ENCODE results near the gene RGMA.

The RGMA gene

GRCh38 chr15:93131485-93132095, 42.6 kb upstream of the RGMA start:
- Histone ChIP-seq H3K9ac (no peak overlapping the region), H3K4me1 (no peaks in the 10 kb centered on the region), H2AFZ (no peak overlapping the region), H3K4me2 (ENCODE audit: low read length) (no peak overlapping the region), H3K27me3 (ENCODE audit: control insufficient read depth, insufficient read depth, low read length) (no peaks in the 10 kb centered on the region), H3K9me3 (ENCODE audit: control insufficient read depth, low read length) (no peaks in the 10 kb centered on the region), H3K27ac (no peak overlapping the region), H3K79me2 (no peaks in the 10 kb centered on the region), H3K36me3 (ENCODE audit: control insufficient read depth, insufficient read depth, low read length) (no peaks in the 10 kb centered on the region), H3K4me3 (ENCODE audit: low read depth, low read length) (no peak overlapping the region)
- TF ChIP-seq CTCF (IDR thresholded peaks at IDR 0.05): no peak

- H3K4me3 ChIP-seq (ENCODE audit: low read depth, low read length): no peak overlapping the region
- no peaks in the 10 kb centered on the region for H3K79me2 ChIP-seq
- H3K9me3 ChIP-seq (ENCODE audit: control insufficient read depth, low read length): no peaks in the 10 kb centered on the region
- no peak overlapping the region for H3K4me2 ChIP-seq (ENCODE audit: low read length)
- no peaks in the 10 kb centered on the region for H3K36me3 ChIP-seq (ENCODE audit: control insufficient read depth, insufficient read depth, low read length)
- TF ChIP-seq CTCF (IDR thresholded peaks at IDR 0.05): no peak
- H3K4me1 ChIP-seq: no peaks in the 10 kb centered on the region
- H3K27me3 ChIP-seq (ENCODE audit: control insufficient read depth, insufficient read depth, low read length): no peaks in the 10 kb centered on the region
- no peak overlapping the region for H3K27ac ChIP-seq
- no peak overlapping the region for H3K9ac ChIP-seq
- H2AFZ ChIP-seq: no peak overlapping the region
Measured at GRCh38 chr15:93129702-93130488, 40.9 kb upstream of the RGMA start.

- no peak overlapping the region for H3K27ac ChIP-seq
- no peak overlapping the region for H3K4me2 ChIP-seq (ENCODE audit: low read length)
- no peak overlapping the region for H2AFZ ChIP-seq
- no peaks in the 10 kb centered on the region for H3K9me3 ChIP-seq (ENCODE audit: control insufficient read depth, low read length)
- no peak for TF ChIP-seq CTCF (IDR thresholded peaks at IDR 0.05)
- no peak overlapping the region for H3K9ac ChIP-seq
- no peaks in the 10 kb centered on the region for H3K36me3 ChIP-seq (ENCODE audit: control insufficient read depth, insufficient read depth, low read length)
- H3K4me1 ChIP-seq: no peaks in the 10 kb centered on the region
- no peaks in the 10 kb centered on the region for H3K79me2 ChIP-seq
- H3K4me3 ChIP-seq (ENCODE audit: low read depth, low read length): no peak overlapping the region
- H3K27me3 ChIP-seq (ENCODE audit: control insufficient read depth, insufficient read depth, low read length): no peaks in the 10 kb centered on the region
Measured at GRCh38 chr15:93127286-93127685, 38.3 kb upstream of the RGMA start.

GRCh38 chr15:93126599-93126998, 37.6 kb upstream of the RGMA start:
- Histone ChIP-seq H3K27ac (no peak overlapping the region), H3K36me3 (ENCODE audit: control insufficient read depth, insufficient read depth, low read length) (no peaks in the 10 kb centered on the region), H3K9me3 (ENCODE audit: control insufficient read depth, low read length) (no peaks in the 10 kb centered on the region), H3K4me1 (no peaks in the 10 kb centered on the region), H3K4me2 (ENCODE audit: low read length) (no peak overlapping the region), H3K4me3 (ENCODE audit: low read depth, low read length) (no peak overlapping the region), H3K79me2 (no peaks in the 10 kb centered on the region), H2AFZ (no peak overlapping the region), H3K9ac (no peak overlapping the region), H3K27me3 (ENCODE audit: control insufficient read depth, insufficient read depth, low read length) (no peaks in the 10 kb centered on the region)
- no peak for TF ChIP-seq CTCF (IDR thresholded peaks at IDR 0.05)

All from parathyroid adenoma (tissue), 2 donors.